BLaER1 (cell line): ENCODE data around the gene MPHOSPH10.
"Not testable (repeated sequence)": the region's sequence is repeated elsewhere in the genome, so short reads cannot be mapped to it uniquely, and the experiment has no call there.

Source experiments
- H3K27ac ChIP-seq: shearing (Covaris generic); formaldehyde crosslinking; 2 replicates; pipeline ENCODE4 v1.8.1; 2022
- H3K27me3 ChIP-seq: shearing (Covaris generic); formaldehyde crosslinking; 2 replicates; pipeline ENCODE4 v1.8.1; 2022
- H3K36me3 ChIP-seq: shearing (Covaris generic); formaldehyde crosslinking; 2 replicates; pipeline ENCODE4 v1.8.1; 2022
- H3K4me1 ChIP-seq: shearing (Covaris generic); formaldehyde crosslinking; 2 replicates; pipeline ENCODE4 v1.8.1; 2022
- H3K4me2 ChIP-seq: shearing (Covaris generic); formaldehyde crosslinking; 2 replicates; pipeline ENCODE4 v1.8.1; 2022
- H3K4me3 ChIP-seq: shearing (Covaris generic); formaldehyde crosslinking; 2 replicates; pipeline ENCODE4 v1.8.1; 2022
- H3K9ac ChIP-seq: shearing (Covaris generic); formaldehyde crosslinking; 2 replicates; pipeline ENCODE4 v1.8.1; 2022
- H3K9me3 ChIP-seq: shearing (Covaris generic); formaldehyde crosslinking; 2 replicates; pipeline ENCODE4 v1.8.1; 2022
- H4K20me1 ChIP-seq: shearing (Covaris generic); formaldehyde crosslinking; 2 replicates; pipeline ENCODE4 v1.8.1; 2022
- Cebpa-rat ChIP-seq: shearing (Covaris generic); IDR thresholded peaks from 2 replicates; pipeline ENCODE4 v1.8.1; 2022

The MPHOSPH10 gene

GRCh38 chr2:71122387-71123298, 7.8 kb upstream of the MPHOSPH10 start:
- H3K36me3 ChIP-seq = peaks cover 54% of the 10 kb centered on the region
- H3K9me3 ChIP-seq = peaks cover 10% of the 10 kb centered on the region
- no peak overlapping the region for H3K4me3 ChIP-seq
- TF ChIP-seq Cebpa-rat = no peak
- no peak overlapping the region for H3K9ac ChIP-seq
- H3K27ac ChIP-seq = no peak overlapping the region
- H3K27me3 ChIP-seq = no peaks in the 10 kb centered on the region
- no peak overlapping the region for H3K4me2 ChIP-seq
- no peaks in the 10 kb centered on the region for H4K20me1 ChIP-seq
- no peaks in the 10 kb centered on the region; the same call in 1 of the 2 replicates for H3K4me1 ChIP-seq

GRCh38 chr2:71125506-71126294, 4.7 kb upstream of the MPHOSPH10 start:
- H3K9ac ChIP-seq = no peak overlapping the region
- H3K4me3 ChIP-seq = no peak overlapping the region
- TF ChIP-seq Cebpa-rat = no peak
- H3K27me3 ChIP-seq = no peaks in the 10 kb centered on the region
- H3K4me2 ChIP-seq = no peak overlapping the region
- H3K27ac ChIP-seq = no peak overlapping the region
- no peaks in the 10 kb centered on the region for H4K20me1 ChIP-seq
- peaks cover 10% of the 10 kb centered on the region for H3K9me3 ChIP-seq
- peaks cover 15% of the 10 kb centered on the region for H3K4me1 ChIP-seq
- H3K36me3 ChIP-seq = peaks cover 24% of the 10 kb centered on the region

- no peaks in the 10 kb centered on the region for H3K27me3 ChIP-seq
- peaks cover 10% of the 10 kb centered on the region for H3K9me3 ChIP-seq
- no peak overlapping the region for H3K4me3 ChIP-seq
- TF ChIP-seq Cebpa-rat = no peak
- H3K4me2 ChIP-seq = no peak overlapping the region
- H3K36me3 ChIP-seq = peaks cover 22% of the 10 kb centered on the region
- peaks cover 24% of the 10 kb centered on the region for H3K4me1 ChIP-seq
- no peak overlapping the region for H3K27ac ChIP-seq
- peaks cover 10% of the 10 kb centered on the region for H4K20me1 ChIP-seq
- no peak overlapping the region for H3K9ac ChIP-seq
Measured at GRCh38 chr2:71126957-71127356, 3.5 kb upstream of the MPHOSPH10 start.

- no peaks in the 10 kb centered on the region for H3K27me3 ChIP-seq
- no peak for TF ChIP-seq Cebpa-rat
- H4K20me1 ChIP-seq = peaks cover 25% of the 10 kb centered on the region
- no peaks in the 10 kb centered on the region for H3K9me3 ChIP-seq
- peak overlapping the region; percentile 90 for H3K9ac ChIP-seq
- peak overlapping the region; percentile 67 for H3K4me2 ChIP-seq
- peak overlapping the region; percentile 87 for H3K27ac ChIP-seq
- peaks cover 37% of the 10 kb centered on the region for H3K4me1 ChIP-seq
- H3K4me3 ChIP-seq = peak overlapping the region; percentile 84
- peaks cover 20% of the 10 kb centered on the region for H3K36me3 ChIP-seq
Measured at GRCh38 chr2:71129114-71129901, 1.1 kb upstream of the MPHOSPH10 start.

- Histone ChIP-seq H3K4me3 (peak overlapping the region; percentile 84), H3K27ac (peak overlapping the region; percentile 87), H3K36me3 (peaks cover 24% of the 10 kb centered on the region)
Measured at GRCh38 chr2:71129902-71130151, 607 bp upstream of the MPHOSPH10 start.

GRCh38 chr2:71130905-71131244, 441 bp downstream of the MPHOSPH10 start:
- Histone ChIP-seq H3K4me3 (peak overlapping the region; percentile 84), H3K9me3 (no peaks in the 10 kb centered on the region), H3K9ac (peak overlapping the region; percentile 90), H3K27ac (peak overlapping the region; percentile 87), H3K4me1 (peaks cover 37% of the 10 kb centered on the region), H4K20me1 (peaks cover 25% of the 10 kb centered on the region), H3K36me3 (peaks cover 34% of the 10 kb centered on the region), H3K27me3 (no peaks in the 10 kb centered on the region), H3K4me2 (peak overlapping the region; percentile 94)
- TF ChIP-seq Cebpa-rat = no peak

More at GRCh38 chr2:71129902-71130151, 607 bp upstream of the MPHOSPH10 start:
- Histone ChIP-seq H3K4me1 (peaks cover 37% of the 10 kb centered on the region), H3K9ac (peak overlapping the region; percentile 90), H3K27me3 (no peaks in the 10 kb centered on the region), H3K9me3 (no peaks in the 10 kb centered on the region), H3K4me2 (peak overlapping the region; percentile 67), H4K20me1 (peaks cover 25% of the 10 kb centered on the region)
- no peak for TF ChIP-seq Cebpa-rat

- H3K9ac ChIP-seq = peak overlapping the region; percentile 90
- H3K9me3 ChIP-seq, H3K27me3 ChIP-seq: not testable (repeated sequence)
- peaks cover 25% of the 10 kb centered on the region for H4K20me1 ChIP-seq
- H3K4me1 ChIP-seq = peaks cover 37% of the 10 kb centered on the region
- peak overlapping the region; percentile 94 for H3K4me2 ChIP-seq
- H3K27ac ChIP-seq = peak overlapping the region; percentile 87; the same call in 1 of the 2 replicates
- peak overlapping the region; percentile 84 for H3K4me3 ChIP-seq
- peaks cover 40% of the 10 kb centered on the region for H3K36me3 ChIP-seq
Measured at GRCh38 chr2:71131387-71132166, 1.1 kb downstream of the MPHOSPH10 start.

GRCh38 chr2:71133603-71134002, 3.2 kb downstream of the MPHOSPH10 start:
- H3K4me3 ChIP-seq = no peak overlapping the region
- peaks cover 30% of the 10 kb centered on the region for H3K4me1 ChIP-seq
- H3K4me2 ChIP-seq = no peak overlapping the region
- H3K36me3 ChIP-seq = peaks cover 60% of the 10 kb centered on the region
- no peaks in the 10 kb centered on the region for H3K9me3 ChIP-seq
- H4K20me1 ChIP-seq = peaks cover 25% of the 10 kb centered on the region
- H3K27me3 ChIP-seq = no peaks in the 10 kb centered on the region
- H3K9ac ChIP-seq = no peak overlapping the region
- no peak overlapping the region for H3K27ac ChIP-seq
- TF ChIP-seq Cebpa-rat = no peak

GRCh38 chr2:71136174-71136573, 5.7 kb downstream of the MPHOSPH10 start:
- no peak for TF ChIP-seq Cebpa-rat
- Histone ChIP-seq H3K4me1 (peaks cover 21% of the 10 kb centered on the region), H3K36me3 (peaks cover 84% of the 10 kb centered on the region), H4K20me1 (peaks cover 24% of the 10 kb centered on the region), H3K4me2 (no peak overlapping the region), H3K9me3 (no peaks in the 10 kb centered on the region), H3K9ac (no peak overlapping the region), H3K4me3 (no peak overlapping the region), H3K27me3 (no peaks in the 10 kb centered on the region), H3K27ac (no peak overlapping the region)
